Transverse colon (tissue), 4 donors: ENCODE data around the gene CHMP6. TPM values are rescaled to one million over a fixed set of nuclear protein-coding genes. Genes with fewer than 3 reads are reported as not detected.

Experiments used
- DNase-seq: peaks from one replicate; pipeline ENCODE4 v3.0.0-alpha.2; 2019
- H3K27ac ChIP-seq, 4 donors: fragments of 200-600 bp; sonication (generic); 2 replicates each; pipeline ENCODE4 v1.5.1; 2016 to 2018; ENCODE audit warnings: inconsistent platforms in 4 of 4
- H3K27me3 ChIP-seq: fragments of 200-600 bp; sonication (generic); 2 replicates; pipeline ENCODE4 v1.5.1; 2017; ENCODE audit warnings: inconsistent platforms
- H3K36me3 ChIP-seq, 4 donors: fragments of 200-600 bp; sonication (generic); 2 replicates each; pipeline ENCODE4 v1.5.1; 2017 to 2019; ENCODE audit warnings: inconsistent platforms in 4 of 4
- H3K4me1 ChIP-seq, 4 donors: fragments of 200-600 bp; sonication (generic); 2 replicates each; pipeline ENCODE4 v1.5.1; 2017 to 2020; ENCODE audit warnings: inconsistent platforms in 4 of 4
- H3K4me3 ChIP-seq, 4 donors: fragments of 200-600 bp; sonication (generic); 1 replicate in 1 of 4; 2 replicates in 3 of 4; pipeline versions ENCODE4 v1.5.1 to v1.6.1; 2017 to 2019; ENCODE audit warnings: inconsistent platforms in 4 of 4
- H3K9me3 ChIP-seq, 2 donors: fragments of 200-600 bp; sonication (generic); 2 replicates each; pipeline ENCODE4 v1.5.1; 2017 to 2019; ENCODE audit warnings: inconsistent platforms in 2 of 2
- CTCF ChIP-seq, 5 experiments: fragments of 200-600 bp in 3 of 5; fragments of 450-650 bp in 2 of 5; sonication (generic) in 3 of 5; IDR thresholded peaks; 1 replicate in 2 of 5; 2 replicates in 3 of 5; pipeline ENCODE4 v1.5.1; 2016 to 2017; ENCODE audit warnings: antibody characterized with exemption in 5 of 5, inconsistent platforms in 3 of 5, mild to moderate bottlenecking in 2 of 5, moderate library complexity in 1 of 5
- EP300 ChIP-seq: sonication (generic); formaldehyde crosslinking; IDR thresholded peaks from one replicate; pipeline ENCODE4 v1.6.1; 2017; ENCODE audit warnings: antibody characterized with exemption, low read depth
- POLR2A ChIP-seq: fragments of 450-650 bp; IDR thresholded peaks from one replicate; pipeline ENCODE4 v1.6.1; 2016; ENCODE audit warnings: antibody characterized with exemption, mild to moderate bottlenecking, moderate library complexity
- POLR2AphosphoS5 ChIP-seq, 3 donors: sonication (generic); formaldehyde crosslinking; IDR thresholded peaks; one replicate each; pipeline ENCODE4 v1.6.1; 2016; ENCODE audit warnings: antibody characterized with exemption in 3 of 3
- WGBS, 2 donors: methylation state at CpG; one replicate each; pipeline ENCODE4 v1.1.5; 2018; ENCODE audit warnings: low coverage in 1 of 2; 5-methylcytosine and 5-hydroxymethylcytosine counted together
- in situ Hi-C, 4 donors: fragments of 200-750 bp; cut with MboI; loops; one replicate each; pipeline versions ENCODE4 v1.15.0 to v1.15.1; 2017; ENCODE audit warnings: low sequenced_read_pairs in 3 of 4, low pct_ligation_motif_present in 1 of 4, low pct_unique_long_range_greater_than_20kb in 1 of 4
- intact Hi-C: fragments of 100-400 bp; cut with DNase I; formaldehyde crosslinking; loops from one replicate; pipeline ENCODE4 v1.15.1; 2023; ENCODE audit warnings: low total_unique reads
- total RNA-seq, 4 donors: library from RNA; depleted of rRNA; stranded (reverse); fragments of >200 nt; gene quantifications; one replicate each; pipeline ENCODE4 v1.1.0, GENCODE V29; 2016

CHMP6 gene
- total RNA-seq, 4 donors from 2014 or later: 38.6 to 107 (median 41.7) TPM

GRCh38 chr17:81045590-81046095, 54.0 kb downstream of the CHMP6 start:
- no peaks in the 10 kb centered on the region for H3K36me3 ChIP-seq
- H3K4me1 ChIP-seq: peaks cover 29 to 65% (median 44%) of the 10 kb centered on the region in 4 donors
- peak overlapping the region; percentile 48 to 77 (median 72) for H3K27ac ChIP-seq
- intact Hi-C loops: no loop called here
- H3K4me3 ChIP-seq: no peak overlapping the region
- no peak for TF ChIP-seq EP300
- WGBS, 2 donors: 69% methylated on average over 4 of the region's 9 CpGs; no CpG with 5 or more reads in 1 of the 2 donors
- no peaks in the 10 kb centered on the region for H3K9me3 ChIP-seq
- no peaks in the 10 kb centered on the region for H3K27me3 ChIP-seq
- no peak for DNase-seq
- in situ Hi-C loops: no loop called here

- no peak for DNase-seq
- Histone ChIP-seq H3K36me3 (no peaks in the 10 kb centered on the region), H3K27ac (peak overlapping the region in 3 of 4 donors; percentile 66 to 77 (median 77)), H3K27me3 (no peaks in the 10 kb centered on the region), H3K4me3 (no peak overlapping the region), H3K9me3 (no peaks in the 10 kb centered on the region), H3K4me1 (peaks cover 23 to 63% (median 43%) of the 10 kb centered on the region in 4 donors)
- intact Hi-C loops (no loop called here), in situ Hi-C loops (no loop called here)
- TF ChIP-seq CTCF (IDR thresholded peaks at IDR 0.05): no peak
- TF ChIP-seq POLR2A: no peak
- no peak for TF ChIP-seq EP300
- no peak for TF ChIP-seq POLR2AphosphoS5 (IDR thresholded peaks at IDR 0.05)
- 91% methylated on average over 17 of the region's 17 CpGs; no CpG with 5 or more reads in 1 of the 2 donors for WGBS, 2 donors
Measured at GRCh38 chr17:81046132-81046769, 54.6 kb downstream of the CHMP6 start.

DNA sequence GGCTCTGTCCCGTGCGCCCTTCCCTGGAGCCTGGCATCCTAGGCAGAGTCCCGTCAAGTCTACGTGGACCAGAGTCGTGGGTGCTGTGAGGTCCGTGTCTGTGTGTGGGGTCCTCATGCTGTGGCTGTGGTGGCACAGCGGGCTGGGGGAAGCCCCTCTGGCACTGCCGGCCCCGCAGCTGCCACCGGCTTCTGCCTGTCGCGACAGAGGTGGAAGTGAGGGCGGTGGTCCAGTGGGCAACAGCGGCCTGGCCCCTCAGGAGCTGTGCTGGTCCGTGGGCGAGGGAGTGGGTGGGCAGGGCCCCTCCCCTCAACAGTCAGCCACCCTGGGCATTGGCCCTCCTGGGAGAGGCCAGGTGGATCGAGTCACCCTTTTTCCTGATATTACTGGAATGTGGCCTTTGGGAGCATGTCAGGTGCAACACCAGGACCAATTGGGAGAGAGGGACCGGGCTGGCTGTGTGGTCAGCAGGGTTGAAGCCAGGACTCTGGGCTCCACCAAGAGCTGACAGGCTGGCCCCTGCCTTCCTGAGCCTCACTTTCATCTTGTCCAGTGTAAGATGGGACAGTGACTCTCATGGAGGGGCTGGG, 55.2 kb downstream of the CHMP6 start:
- whole genome bisulfite sequencing, 2 donors: 63% methylated on average over 14 of the region's 18 CpGs; no CpG with 5 or more reads in 1 of the 2 donors

DNA sequence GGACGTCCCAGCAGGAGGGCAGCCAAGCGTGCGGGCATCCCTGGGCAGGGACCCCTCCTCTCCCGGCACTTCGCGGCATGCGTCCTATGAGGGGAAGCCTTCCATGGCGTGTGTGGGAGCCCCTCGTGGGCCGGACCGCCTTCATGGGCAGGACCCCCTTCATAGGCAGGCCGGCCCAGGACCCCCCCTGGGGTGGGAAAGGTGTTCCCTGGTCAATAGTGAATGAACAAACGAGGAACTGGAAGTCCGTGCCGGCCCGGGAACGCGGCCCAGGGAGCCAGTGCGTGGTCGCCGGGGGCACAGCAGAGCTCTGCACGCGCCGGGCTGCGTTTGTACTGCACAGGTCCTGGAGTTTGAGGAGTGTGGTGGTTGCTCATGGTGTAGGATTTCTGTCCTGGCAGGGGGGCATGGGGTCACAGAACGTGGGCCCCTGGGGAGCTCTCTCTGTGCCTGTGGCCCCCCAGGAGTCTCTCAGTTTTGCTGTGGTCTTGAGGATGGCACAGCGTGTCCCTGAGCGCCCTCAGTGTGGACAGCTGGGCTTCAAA, 57.3 kb downstream of the CHMP6 start:
- in situ Hi-C loops: no loop called here
- H3K36me3 ChIP-seq: no peaks in the 10 kb centered on the region
- no peak overlapping the region for H3K4me3 ChIP-seq
- no peaks in the 10 kb centered on the region for H3K27me3 ChIP-seq
- no peaks in the 10 kb centered on the region for H3K9me3 ChIP-seq
- H3K4me1 ChIP-seq: peaks cover 22 to 62% (median 46%) of the 10 kb centered on the region in 4 donors
- WGBS, 2 donors: 87% methylated on average over 26 of the region's 28 CpGs; no CpG with 5 or more reads in 1 of the 2 donors
- TF ChIP-seq EP300 (no peak), POLR2A (no peak), POLR2AphosphoS5 (IDR thresholded peaks at IDR 0.05) (no peak)
- intact Hi-C loops: no loop called here
- no peak for DNase-seq
- H3K27ac ChIP-seq: peak overlapping the region in 2 of 4 donors; percentile 61 to 67

More for the DNA sequence above, 55.2 kb downstream of the CHMP6 start:
- H3K4me3 ChIP-seq: no peak overlapping the region
- in situ Hi-C loops (no loop called here), intact Hi-C loops (no loop called here)
- peak overlapping the region in 2 of 4 donors; percentile 6 to 9 for H3K27ac ChIP-seq
- no peaks in the 10 kb centered on the region for H3K36me3 ChIP-seq
- no peaks in the 10 kb centered on the region for H3K9me3 ChIP-seq
- H3K27me3 ChIP-seq: no peaks in the 10 kb centered on the region
- peaks cover 23 to 62% (median 43%) of the 10 kb centered on the region in 4 donors for H3K4me1 ChIP-seq
- TF ChIP-seq POLR2A (no peak), POLR2AphosphoS5 (IDR thresholded peaks at IDR 0.05) (no peak), EP300 (no peak), CTCF (IDR thresholded peaks at IDR 0.05) (no peak)
- no peak for DNase-seq

DNA sequence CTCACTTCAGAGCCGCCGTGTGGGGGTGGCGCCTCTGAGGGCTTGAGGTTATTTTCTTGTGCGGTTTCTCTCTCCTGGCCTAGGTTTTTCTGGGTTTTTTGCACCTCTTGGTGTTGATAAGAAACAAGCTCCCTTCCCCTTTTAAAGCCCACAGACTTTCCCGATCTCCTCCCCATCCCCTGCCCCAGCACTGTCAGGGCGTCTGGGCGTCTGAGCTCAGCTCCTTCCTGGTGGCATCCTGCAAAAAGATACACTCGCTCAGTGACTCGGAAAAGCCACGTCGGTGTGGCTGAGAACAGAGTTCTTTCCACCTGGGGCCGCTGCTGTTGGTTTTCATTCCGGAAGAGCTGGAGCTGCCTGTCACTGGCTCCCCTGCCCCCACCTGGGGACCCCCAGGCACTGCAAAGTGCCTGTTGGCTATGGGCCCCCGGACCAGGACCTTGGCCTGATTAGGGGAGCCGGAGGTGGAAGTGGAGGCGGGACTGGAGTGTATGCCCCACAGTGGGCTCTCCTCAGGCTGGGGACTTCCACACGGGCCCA, 57.8 kb downstream of the CHMP6 start:
- intact Hi-C loops: no loop called here
- H3K27ac ChIP-seq: peak overlapping the region; percentile 37 to 67 (median 51)
- no peaks in the 10 kb centered on the region for H3K36me3 ChIP-seq
- WGBS, 2 donors: 54% methylated on average over 17 of the region's 17 CpGs; no CpG with 5 or more reads in 1 of the 2 donors
- H3K4me1 ChIP-seq: peaks cover 16 to 56% (median 43%) of the 10 kb centered on the region in 4 donors
- TF ChIP-seq EP300 (no peak), POLR2AphosphoS5 (IDR thresholded peaks at IDR 0.05) (no peak)
- in situ Hi-C loops: no loop called here
- H3K27me3 ChIP-seq: no peaks in the 10 kb centered on the region
- no peaks in the 10 kb centered on the region for H3K9me3 ChIP-seq
- no peak overlapping the region for H3K4me3 ChIP-seq
- no peak for DNase-seq

Other genes with a start within 250 kb of the CHMP6 start
- 10 to 100 TPM; 11.7 to 62.1 (median 39.6) TPM for gene BAIAP2, start 43.3 kb downstream of the CHMP6 start, total RNA-seq
- gene PVALEF, start 173.7 kb downstream of the CHMP6 start, total RNA-seq: not detected
- gene AATK, start 174.4 kb downstream of the CHMP6 start, total RNA-seq: 10 to 100 TPM in 1 of 4 donors, 1 to 10 TPM in 3; 1.7 to 21.3 (median 8.6) TPM
- gene CEP131, start 231.1 kb downstream of the CHMP6 start, total RNA-seq: 10 to 100 TPM in 1 of 4 donors, 1 to 10 TPM in 3; 5.7 to 21.3 (median 6.8) TPM
- 100 to 1,000 TPM in 2 of 4 donors, 10 to 100 TPM in 2; 61.2 to 336 (median 121) TPM for gene TEPSIN, start 247.2 kb downstream of the CHMP6 start, total RNA-seq
- gene NDUFAF8, start 247.5 kb downstream of the CHMP6 start, total RNA-seq: 10 to 100 TPM in 3 of 4 donors, not detected in 1; 22.3 to 35.4 (median 29.9) TPM